Measurements from ENCODE around the gene ARVCF.
"Not testable (repeated sequence)": the region's sequence is repeated elsewhere in the genome, so short reads cannot be mapped to it uniquely, and the experiment has no call there.

The ARVCF gene

GRCh38 chr22:19933341-19934241, 83.0 kb downstream of the ARVCF start:
- no peak for DNase-seq (ENCODE audit: low spot score)

- DNase-seq (ENCODE audit: low spot score): no peak
Observed at GRCh38 chr22:19932367-19933206, 84.0 kb downstream of the ARVCF start.

- DNase-seq (ENCODE audit: low spot score): no peak
Observed at GRCh38 chr22:19931514-19931913, 85.1 kb downstream of the ARVCF start.

- DNase-seq (ENCODE audit: low spot score): no peak
Observed at GRCh38 chr22:19930551-19931486, 85.8 kb downstream of the ARVCF start.

- no peak for DNase-seq (ENCODE audit: low spot score)
Observed at GRCh38 chr22:19929586-19930550, 86.8 kb downstream of the ARVCF start.

GRCh38 chr22:19928207-19928606, 88.4 kb downstream of the ARVCF start:
- DNase-seq (ENCODE audit: low spot score): no peak

- no peak for DNase-seq (ENCODE audit: low spot score)
Observed at GRCh38 chr22:19927696-19928095, 88.9 kb downstream of the ARVCF start.

GRCh38 chr22:19926028-19926427, 90.6 kb downstream of the ARVCF start:
- DNase-seq (ENCODE audit: low spot score): not testable (repeated sequence)

GRCh38 chr22:19923914-19924513, 92.6 kb downstream of the ARVCF start:
- no peak for DNase-seq (ENCODE audit: low spot score)

GRCh38 chr22:19921544-19922081, 95.0 kb downstream of the ARVCF start:
- no peak for DNase-seq (ENCODE audit: low spot score)

Data from ecto neural progenitor cell (in vitro differentiated cells).